Measurements from ENCODE around the gene DIS3L2.
"Not testable (repeated sequence)": the region's sequence is repeated elsewhere in the genome, so short reads cannot be mapped to it uniquely, and the experiment has no call there.

The DIS3L2 gene

DNA sequence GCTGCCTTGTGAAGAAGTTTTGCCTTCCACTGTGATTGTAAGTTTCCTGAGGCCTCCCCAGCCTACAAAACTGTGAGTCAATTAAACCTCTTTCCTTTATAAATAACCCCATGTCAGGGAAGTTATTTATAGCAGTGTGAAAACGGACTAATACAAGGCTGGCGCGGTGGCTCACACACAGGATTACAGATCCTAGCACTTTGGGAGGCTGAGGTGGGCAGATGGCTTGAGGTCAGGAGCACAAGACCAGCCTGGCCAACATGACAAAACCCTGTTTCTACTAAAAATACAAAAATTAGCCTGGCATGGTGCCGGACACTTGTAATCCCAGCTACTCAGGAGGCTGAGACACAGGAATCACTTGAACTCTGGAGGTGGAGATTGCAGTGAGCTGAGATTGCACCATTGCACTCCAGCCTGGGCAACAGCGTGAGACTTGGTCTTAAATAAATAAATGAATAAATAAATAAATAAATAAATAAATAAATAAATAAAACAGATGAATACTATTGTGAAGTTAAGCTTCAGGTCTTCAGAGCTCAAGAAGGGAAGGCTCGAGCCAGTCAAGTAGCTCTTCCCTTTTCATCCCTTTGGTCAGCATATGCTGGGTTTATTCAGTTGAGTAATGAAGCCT is 154.3 kb downstream of the DIS3L2 start:
- DNase-seq: not testable (repeated sequence)

GRCh38 chr2:232116852-232117251 is 155.3 kb downstream of the DIS3L2 start:
- DNase-seq: no peak

- DNase-seq: no peak
Measured at GRCh38 chr2:232117413-232117812, 155.9 kb downstream of the DIS3L2 start.

DNA sequence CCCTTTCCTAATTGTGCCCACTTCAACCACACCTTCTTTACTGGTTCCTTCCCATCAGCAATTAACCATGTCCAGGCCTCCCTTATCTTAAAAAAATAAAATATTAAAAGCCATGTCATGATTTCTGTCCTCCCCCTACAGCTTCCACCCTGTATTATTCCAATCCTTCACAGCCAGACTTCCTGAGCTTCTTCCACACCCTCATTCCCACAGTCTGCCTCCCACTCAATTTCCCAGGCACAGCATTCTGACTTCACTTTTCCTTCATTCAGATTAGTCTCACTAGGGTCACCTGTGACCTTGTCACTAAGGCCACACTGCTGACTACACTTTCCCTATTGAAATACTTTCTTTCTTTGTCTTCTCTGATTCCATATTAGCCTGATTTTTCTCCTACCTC is 159.4 kb downstream of the DIS3L2 start:
- no peak for DNase-seq

DNA sequence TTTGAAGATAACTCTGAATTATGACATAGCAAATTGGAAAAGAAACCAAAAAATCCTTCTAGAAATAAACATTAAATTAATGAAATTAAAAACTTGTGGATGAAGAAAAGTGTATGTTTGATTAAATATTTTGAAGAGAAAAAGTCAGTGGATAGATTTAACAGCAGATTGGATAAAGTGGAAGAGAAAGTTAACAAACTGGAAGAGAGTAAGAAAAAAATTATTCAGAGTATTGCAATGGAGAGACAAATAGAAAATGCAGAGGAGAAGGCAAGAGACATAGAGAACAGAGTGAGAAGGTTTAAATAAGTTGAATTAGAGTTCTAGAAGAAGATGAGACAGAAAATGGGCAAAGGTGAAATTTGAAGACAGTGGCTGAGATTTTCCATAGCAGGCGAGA is 162.8 kb downstream of the DIS3L2 start:
- no peak for DNase-seq

- no peak for DNase-seq
Measured at GRCh38 chr2:232126301-232127099, 165.0 kb downstream of the DIS3L2 start.

DNA sequence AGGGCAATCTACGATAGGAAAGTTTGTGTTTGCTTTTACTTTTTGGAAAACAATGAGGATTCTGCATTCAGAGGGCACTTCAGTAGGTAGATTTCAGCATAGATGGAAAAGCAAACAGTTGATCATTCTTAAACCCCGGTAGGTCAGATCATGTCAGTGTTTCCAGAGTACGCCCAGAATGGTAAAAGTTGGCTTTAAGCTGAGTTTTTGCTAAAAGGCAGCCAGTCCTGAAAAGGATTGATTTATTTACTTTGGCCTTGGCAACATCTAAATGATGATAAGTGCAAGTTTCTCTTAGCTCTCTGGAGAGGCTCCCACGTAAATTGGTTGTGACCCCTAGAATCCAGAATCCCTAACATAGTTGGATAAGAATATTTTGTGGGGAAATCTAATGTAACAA is 168.0 kb downstream of the DIS3L2 start:
- DNase-seq: no peak

DNA sequence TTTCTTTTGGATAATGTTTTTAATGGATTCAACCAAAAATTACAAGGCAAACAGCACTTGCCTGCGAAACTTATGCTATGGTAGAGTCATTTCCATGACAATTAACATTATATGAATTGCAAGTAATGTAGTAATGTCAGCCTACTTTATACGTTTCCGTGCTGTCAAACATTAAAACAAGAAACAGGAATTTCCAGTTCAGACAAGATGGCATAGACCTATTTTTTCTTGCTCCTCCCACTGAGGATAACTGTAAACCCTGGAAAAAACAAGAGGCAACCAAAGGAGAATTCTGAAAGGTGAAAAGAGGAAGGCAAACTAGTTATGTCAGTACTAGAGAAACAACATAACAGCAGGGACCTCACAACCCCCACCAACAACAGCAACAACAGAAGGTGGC is 170.7 kb downstream of the DIS3L2 start:
- no peak for DNase-seq

DNA sequence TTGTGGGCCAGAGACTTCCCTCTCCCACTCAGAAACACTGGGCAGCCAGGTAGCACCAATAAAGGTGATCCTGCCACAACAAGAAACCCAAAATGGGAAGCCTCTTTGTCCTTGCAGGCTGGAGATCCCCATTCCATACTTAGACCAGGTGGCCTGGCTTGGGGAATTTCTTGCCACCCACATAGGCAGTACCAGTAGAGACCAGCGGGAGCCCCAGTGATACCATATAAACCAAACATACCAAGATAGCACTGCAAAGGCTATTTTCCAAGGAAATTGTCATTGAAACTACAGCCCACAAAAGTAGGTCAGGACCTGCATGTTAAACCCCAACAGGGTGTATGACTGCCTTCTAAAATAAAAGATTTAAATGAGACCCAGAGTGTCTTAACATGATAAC is 171.6 kb downstream of the DIS3L2 start:
- DNase-seq: no peak

DNA sequence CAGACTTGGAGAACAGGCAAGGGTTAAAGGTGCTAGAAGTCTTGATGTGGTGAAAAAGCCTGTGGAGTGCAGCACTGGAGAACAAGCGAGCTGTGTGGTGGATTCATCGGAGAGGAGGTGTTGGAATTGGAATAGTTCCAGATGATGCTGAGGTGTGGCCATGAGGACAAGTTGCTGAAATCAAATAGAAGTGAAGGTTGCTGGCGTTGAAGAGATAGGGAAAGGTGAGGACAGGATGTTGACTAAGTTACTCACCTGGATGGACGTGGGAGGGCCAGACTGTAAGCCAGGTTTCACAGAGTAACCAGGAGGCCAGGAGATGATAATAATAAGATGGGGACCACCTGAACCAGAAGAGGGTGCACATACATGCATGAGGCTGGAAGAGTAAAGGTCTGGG is 173.4 kb downstream of the DIS3L2 start:
- no peak for DNase-seq

DNA sequence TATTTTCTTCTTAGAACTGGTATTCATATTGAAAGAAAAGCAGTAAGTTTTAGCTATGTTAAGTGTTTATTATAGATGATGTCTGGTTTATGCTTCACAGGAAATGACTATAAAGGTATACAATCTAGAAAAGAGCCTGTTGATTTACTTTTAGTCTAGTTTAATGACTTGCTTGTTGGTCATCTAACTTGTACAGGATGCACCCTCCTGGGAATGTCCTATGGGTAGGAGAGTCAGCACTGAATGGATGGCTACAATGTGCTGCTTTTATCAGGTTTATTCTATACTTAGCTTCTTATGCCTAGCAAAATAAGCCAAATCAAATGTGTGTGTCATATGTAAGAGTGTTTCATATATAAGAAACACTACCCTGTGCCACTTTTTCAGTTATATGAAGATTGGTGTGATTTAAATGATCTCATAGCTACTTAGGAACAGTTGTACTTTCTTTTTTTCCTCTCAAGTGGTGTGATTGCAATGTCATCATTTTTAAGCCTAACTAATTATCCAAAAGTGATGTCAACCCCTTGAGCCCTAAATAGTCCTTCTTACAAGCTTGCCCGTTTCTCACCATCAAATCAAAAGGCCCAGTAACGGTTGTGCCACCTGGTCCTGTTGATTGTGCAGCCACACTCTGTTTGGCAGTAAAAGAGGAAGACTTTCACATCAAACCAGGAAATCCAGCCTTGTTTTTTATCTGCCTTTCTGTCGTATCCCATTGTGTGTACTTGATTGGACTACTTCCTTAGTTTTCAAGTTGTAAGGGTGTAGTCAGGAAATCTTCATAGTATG is 176.0 kb downstream of the DIS3L2 start:
- DNase-seq: no peak

- no peak for DNase-seq
Measured at GRCh38 chr2:232138441-232138840, 176.9 kb downstream of the DIS3L2 start.

GRCh38 chr2:232139171-232139594 is 177.7 kb downstream of the DIS3L2 start:
- DNase-seq: no peak

DNA sequence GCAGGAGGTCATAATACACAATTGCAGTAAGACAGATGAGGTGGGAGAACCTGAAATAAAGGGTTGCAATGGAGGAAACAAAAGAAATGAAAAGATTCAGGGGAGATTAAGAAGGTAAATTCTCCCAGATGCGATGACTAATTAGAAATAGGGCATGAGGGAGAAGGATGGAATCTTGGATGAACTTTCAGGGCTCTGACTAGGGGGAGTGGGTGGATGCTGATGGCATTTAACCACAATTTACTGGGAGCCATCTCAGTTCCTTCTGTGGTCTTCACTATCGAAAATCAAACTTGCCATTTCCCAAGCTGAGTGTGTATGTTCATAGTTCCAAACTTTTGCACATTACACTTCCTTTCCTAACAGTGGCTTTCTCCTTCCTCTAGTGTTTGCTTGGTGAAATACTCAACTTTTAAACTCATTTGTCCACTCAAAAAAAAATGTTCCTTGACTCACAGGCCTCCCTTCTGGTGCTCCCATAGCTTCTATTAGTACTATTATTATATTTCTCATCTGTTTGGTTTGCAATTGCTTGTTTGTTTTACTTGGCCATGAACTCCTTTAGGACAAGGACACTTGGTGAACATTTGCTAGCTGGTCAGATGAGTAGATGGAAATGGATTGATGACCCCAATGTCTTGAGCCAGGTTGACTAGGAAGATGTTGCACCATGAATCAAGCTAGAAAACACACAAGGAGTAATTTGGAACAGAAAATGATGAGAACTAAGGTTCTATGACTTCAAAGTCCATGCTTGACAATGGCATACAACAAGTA is 178.5 kb downstream of the DIS3L2 start:
- DNase-seq: no peak

- no peak for DNase-seq
Measured at GRCh38 chr2:232141591-232141990, 180.1 kb downstream of the DIS3L2 start.

DNA sequence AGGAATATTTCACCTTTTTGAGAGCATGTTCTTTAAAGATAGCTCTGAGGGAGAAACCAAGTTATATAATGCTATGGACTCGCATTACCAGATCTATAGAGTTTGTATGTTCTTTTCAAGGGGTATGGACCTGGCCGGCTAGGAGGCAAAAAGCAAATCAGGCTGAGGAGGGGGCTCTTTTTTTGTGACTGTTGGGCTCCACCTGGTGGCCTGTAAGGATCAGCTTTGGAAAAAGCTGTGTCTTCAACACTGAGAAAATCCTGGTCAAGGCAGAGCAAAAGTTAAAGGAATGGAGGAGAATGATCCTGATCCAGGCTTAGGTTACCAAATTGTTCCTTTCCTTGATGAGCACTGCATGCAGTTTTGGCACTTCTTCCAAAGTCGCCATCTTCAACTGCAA is 180.5 kb downstream of the DIS3L2 start:
- peak in 27 of 56 donors; percentile 1 to 62 (median 13) for DNase-seq

GRCh38 chr2:232142502-232142901 is 181.0 kb downstream of the DIS3L2 start:
- no peak for DNase-seq

DNA sequence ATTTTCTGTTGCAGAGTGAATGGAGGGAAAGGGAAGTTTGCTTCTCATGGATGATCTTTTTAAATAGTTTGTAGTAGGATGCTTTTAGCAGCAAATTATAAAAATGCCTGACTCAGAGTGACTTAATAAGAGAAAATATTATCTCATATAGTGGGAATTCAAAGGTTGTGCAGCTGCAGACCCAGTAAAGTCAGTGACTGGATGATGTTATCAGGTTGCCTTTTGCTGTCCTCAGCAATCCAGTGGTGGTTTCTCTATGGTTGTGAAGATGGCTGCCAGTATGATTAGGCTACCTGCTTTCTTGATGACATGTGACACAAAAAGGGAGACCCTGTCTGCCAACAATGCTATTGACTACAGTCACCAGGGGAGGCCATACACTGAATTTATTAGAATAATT is 184.8 kb downstream of the DIS3L2 start:
- no peak for DNase-seq

DNA sequence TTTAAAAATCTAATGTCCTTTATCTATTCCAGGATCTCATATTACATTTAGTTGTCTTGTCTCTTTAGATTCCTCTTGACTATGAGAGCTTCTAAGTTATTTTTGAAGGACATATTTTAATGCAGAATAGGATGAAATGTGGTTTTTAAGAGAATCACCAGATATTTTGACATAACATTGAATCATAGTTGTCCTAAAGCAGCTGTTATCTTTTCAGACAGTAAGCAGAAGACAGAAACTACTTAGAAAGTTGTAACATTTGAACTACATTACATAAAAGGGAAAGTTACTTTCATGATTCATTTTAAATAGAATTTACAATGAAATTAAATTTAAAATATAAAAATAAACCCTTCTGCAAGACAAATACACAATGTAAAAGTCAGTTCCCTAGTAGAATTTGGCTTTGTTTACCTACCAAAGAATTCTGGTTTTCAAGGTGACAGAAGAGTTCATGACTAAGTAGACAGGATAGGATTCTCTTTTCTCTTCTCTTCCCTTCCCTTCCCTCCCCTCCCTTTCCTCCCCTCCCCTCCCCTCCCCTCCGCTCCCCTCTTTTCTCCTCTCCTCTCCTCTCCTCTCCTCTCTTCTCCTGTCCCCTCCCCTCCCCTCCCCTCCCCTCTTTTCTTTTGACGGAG is 186.0 kb downstream of the DIS3L2 start:
- no peak for DNase-seq

GRCh38 chr2:232162187-232162586 is 200.7 kb downstream of the DIS3L2 start:
- no peak for DNase-seq

DNA sequence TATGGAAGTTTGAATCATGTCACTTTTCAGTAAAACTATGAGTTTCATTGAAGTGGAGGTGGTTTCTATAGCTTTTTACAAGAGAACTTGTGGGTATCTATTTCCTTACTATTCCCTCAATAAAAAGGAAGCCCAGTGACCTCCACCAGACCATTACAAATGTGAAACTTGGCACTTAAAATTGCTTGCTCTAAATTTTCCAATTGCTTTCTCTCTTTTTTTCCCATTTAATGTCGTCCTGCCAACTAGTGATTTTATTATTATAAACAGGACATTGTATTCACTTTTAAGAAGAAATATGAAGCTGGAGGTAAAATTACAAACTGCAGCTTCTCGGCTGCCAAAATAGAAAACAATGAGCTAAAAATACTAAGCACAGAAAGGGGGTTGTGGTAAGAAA is 208.9 kb downstream of the DIS3L2 start:
- no peak for DNase-seq

Data from amygdala (tissue), 56 donors.